ENCODE data around the gene PNLIPRP2. TPM values are rescaled to one million over a fixed set of nuclear protein-coding genes. Genes with fewer than 3 reads are reported as not detected.

The PNLIPRP2 gene
- total RNA-seq, 4 donors from 2014 or later, result not detected

GRCh38 chr10:116656044-116656443 lies 35.3 kb downstream of the PNLIPRP2 start:
- no peak for TF ChIP-seq CTCF (IDR thresholded peaks at IDR 0.05; ENCODE audit: low read depth)

DNA sequence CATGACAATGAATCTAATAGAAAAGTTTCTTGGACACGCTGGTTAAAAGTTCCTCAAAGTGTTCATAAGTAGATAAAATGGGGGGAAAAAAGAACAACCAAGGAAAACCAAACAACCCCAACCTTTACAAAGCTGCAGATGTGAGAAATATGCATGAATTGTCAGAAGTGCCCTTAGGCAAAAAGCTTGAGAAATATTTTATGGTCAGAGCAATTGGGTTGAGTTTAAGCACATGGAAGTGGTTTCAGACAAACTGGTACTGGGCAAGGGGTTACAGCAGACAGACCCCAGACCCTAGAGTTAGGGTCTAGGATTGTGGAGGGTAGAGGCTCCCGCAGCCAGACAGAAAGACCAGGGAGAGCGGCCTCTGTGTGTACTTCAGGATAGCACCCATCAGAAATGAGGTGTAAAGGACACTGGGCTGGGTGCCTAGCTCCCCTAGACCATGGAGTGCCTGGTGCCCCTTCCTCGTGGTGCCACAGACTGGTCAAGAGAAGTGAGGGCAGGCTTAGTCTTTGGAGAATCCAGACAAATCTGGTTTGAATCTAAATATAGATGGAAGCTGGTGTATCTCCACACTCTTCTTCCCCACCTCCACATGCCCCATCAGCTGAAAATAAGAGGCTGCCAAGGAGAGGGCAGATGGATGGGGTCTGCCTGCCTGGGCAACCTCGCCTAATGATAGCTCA lies 37.3 kb downstream of the PNLIPRP2 start:
- no peak for TF ChIP-seq CTCF (IDR thresholded peaks at IDR 0.05; ENCODE audit: low read depth)

DNA sequence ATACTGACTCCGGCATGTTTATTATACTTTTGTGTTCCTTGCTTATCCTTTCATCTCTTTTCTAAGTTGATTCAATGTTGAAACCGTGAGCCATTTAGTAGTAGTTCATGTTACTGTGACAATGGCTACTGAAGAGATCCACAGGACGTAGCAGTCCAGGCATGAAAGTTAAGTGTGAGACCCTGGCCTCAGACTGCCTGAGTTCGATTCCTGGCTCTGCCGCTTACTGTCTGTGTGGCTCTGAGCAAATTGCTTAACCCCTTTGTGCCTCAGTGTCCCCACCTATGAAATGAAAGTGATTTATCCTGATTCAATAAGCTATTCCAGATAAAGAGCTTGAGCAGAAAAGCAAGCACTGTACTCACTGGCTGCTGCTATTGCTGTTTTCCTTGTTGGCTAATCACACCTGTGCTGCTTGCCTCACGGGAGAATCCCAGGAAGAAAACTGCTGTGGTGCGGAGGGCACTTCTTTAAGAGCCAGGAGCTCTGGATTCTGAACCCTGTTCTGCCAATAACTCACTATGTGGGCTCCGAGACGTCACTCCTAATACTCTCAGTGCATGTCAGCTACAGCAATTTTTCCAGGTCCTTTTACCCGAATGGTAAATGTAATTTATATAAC lies 38.4 kb downstream of the PNLIPRP2 start:
- TF ChIP-seq CTCF (IDR thresholded peaks at IDR 0.05; ENCODE audit: low read depth), result no peak

DNA sequence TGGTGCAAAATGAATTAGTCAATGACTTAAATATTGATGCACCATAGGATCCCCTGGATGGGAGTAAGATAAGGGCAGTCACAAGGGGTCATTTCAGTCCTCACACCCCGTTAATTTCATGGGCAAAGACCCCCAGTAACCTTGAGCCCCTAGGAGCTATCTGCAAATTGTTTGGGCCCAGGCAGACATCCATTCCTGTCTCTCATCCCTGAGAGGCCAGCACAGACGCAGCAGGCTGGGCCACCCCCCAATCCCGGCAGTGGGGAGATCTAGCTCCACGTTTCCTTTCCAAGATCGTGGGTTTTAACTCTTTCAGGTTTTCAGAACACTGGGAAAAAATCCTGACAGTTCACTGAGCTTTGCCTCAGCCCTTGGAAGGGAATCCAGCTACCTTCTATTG lies 40.1 kb downstream of the PNLIPRP2 start:
- no peak for TF ChIP-seq CTCF (IDR thresholded peaks at IDR 0.05; ENCODE audit: low read depth)

DNA sequence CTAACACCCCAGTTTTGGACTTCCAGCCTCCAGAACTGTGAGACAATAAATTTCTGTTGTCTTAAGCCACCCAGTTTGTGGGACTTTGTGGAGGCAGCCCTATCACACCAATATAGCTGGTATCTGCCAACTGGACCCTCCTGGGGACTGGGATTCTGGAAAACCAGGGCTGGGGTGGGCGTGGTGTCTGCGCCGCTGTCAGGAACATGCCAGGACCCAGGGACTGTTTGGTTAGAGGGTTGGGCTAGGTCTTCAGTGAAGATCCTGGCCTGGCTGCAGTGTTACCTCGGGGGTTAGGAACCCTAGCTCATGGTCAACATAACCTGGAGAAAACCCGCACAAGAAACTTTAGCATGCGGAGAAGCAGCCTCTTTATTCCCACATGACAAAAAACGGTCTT lies 42.6 kb downstream of the PNLIPRP2 start:
- TF ChIP-seq CTCF (IDR thresholded peaks at IDR 0.05; ENCODE audit: low read depth), result no peak

DNA sequence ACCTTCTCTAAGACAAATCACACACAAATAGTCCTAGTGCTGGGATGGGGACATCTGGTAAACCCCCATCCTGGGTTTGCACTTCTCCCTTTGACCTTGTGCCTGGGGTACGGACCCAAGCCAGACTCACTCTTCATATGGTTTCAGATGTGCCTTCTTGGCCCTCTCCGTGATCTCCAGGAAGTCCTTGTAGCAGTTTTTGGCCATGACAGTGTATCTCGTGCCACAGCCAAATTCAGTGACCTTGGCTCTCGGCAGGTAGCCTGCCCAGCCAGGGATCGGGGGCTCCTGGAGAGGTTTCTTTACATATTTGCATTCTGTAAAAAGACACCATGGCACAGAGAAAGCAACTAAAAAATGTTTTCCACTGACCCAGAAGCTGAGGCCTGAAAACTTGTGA lies 43.9 kb downstream of the PNLIPRP2 start:
- TF ChIP-seq CTCF (IDR thresholded peaks at IDR 0.05; ENCODE audit: low read depth), result no peak

DNA sequence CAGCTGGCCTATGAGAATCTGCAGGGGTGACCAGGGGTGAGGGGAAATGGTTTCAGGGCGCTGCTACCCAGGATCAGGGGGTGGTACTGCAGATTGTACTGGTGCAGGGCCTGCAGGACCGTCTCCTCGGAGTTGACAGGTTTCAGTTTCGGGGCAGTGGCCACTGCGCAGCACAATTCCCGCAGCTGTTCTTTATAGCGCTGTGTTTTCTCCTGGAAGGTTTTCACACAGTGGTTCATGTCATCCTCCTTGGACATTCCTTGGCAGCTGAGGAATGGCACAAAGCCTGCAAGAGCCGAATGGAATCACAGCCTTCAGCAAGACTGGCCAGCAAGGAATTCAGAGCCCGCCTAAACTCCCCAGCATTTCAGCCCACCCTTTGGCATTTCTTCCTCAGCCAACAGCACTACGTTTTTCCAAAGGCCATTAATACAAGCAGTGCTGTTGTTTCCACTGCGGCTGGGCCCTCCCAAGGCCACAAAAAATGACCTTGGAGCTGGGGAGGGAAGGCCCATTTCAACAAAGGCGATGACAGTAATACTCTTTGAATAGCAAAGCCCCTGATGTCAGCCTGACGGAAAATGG lies 44.9 kb downstream of the PNLIPRP2 start:
- TF ChIP-seq CTCF (IDR thresholded peaks at IDR 0.05; ENCODE audit: low read depth), result no peak
